ENCODE measurements around the gene DDI2. TPM values are rescaled to one million over a fixed set of nuclear protein-coding genes. Genes with fewer than 3 reads are reported as not detected.

DDI2 gene
- 10.1 and 14.2 TPM in 2 replicates for total RNA-seq

GRCh38 chr1:15617173-15618076 lies at the start of gene DDI2:
DDI2 (plus strand) TSS chr1:15617458; CDS start chr1:15617671, 213 bp downstream.

GRCh38 chr1:15584489-15585363 lies 32.5 kb upstream of the DDI2 start, which contains the start of gene AGMAT:
AGMAT (minus strand) TSS chr1:15585051; CDS start chr1:15584967, 84 bp downstream.

GRCh38 chr1:15684042-15684461 lies 66.8 kb downstream of the DDI2 start, which contains the start of gene PLEKHM2:
PLEKHM2 (plus strand) TSS chr1:15684320; CDS start chr1:15684559, 239 bp downstream.

Other genes starting within 250 kb of the DDI2 start
- 54.0 and 106 TPM in 2 replicates for gene EFHD2, start 207.6 kb upstream of the DDI2 start, total RNA-seq
- not detected in 2 replicates for gene CTRC, start 179.0 kb upstream of the DDI2 start, total RNA-seq
- gene CELA2A, start 160.7 kb upstream of the DDI2 start, total RNA-seq, result not detected in 2 replicates
- gene CELA2B, start 141.4 kb upstream of the DDI2 start, total RNA-seq, result not detected in 2 replicates
- gene CASP9, start 93.2 kb upstream of the DDI2 start, total RNA-seq, result 16.0 and 17.6 TPM in 2 replicates
- gene DNAJC16, start 90.6 kb upstream of the DDI2 start, total RNA-seq, result 8.6 and 12.7 TPM in 2 replicates
- gene AGMAT, start 32.4 kb upstream of the DDI2 start, total RNA-seq, result 1.4 and 2.8 TPM in 2 replicates
- 56.1 and 75.3 TPM in 2 replicates for gene PLEKHM2, start 66.9 kb downstream of the DDI2 start, total RNA-seq
- gene SLC25A34, start 118.8 kb downstream of the DDI2 start, total RNA-seq, result 0.13 and 2.1 TPM in 2 replicates
- not detected in 2 replicates for gene TMEM82, start 125.0 kb downstream of the DDI2 start, total RNA-seq
- 198 and 268 TPM in 2 replicates for gene FBLIM1, start 141.3 kb downstream of the DDI2 start, total RNA-seq
- 0.51 and 0.65 TPM in 2 replicates for gene UQCRHL, start 190.2 kb downstream of the DDI2 start, total RNA-seq
- gene SPEN, start 230.2 kb downstream of the DDI2 start, total RNA-seq, result 11.2 and 17.1 TPM in 2 replicates